Measurements from ENCODE around the gene WDR17.

Gene WDR17

DNA sequence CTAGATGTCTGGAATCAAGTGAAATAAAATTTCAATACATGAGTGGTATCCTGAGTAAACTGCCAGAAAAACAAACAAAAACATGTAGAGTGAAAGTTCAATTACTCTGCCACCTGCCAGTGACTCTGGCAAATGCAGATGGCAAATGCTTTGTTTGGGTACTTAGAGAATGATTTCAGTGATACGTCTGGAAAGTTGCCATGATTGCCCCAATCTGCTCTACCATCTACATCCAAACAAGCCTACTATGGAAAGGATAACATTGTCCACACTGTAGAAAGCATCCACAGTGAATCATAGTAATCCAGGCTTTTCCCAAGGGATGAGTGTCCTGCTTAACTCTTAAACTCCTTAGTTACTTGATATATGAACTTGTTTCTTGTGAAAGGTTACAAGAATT lies 126.3 kb downstream of the WDR17 start:
- H3K4me3 ChIP-seq (ENCODE audit: low read depth, low read length) = no peak overlapping the region
- TF ChIP-seq MYC (IDR thresholded peaks at IDR 0.05; ENCODE audit: low read depth, low read length) = no peak
- no peak for TF ChIP-seq POLR2A (IDR thresholded peaks at IDR 0.05; ENCODE audit: extremely low read depth, insufficient read length)
- TF ChIP-seq, protein P1, sequence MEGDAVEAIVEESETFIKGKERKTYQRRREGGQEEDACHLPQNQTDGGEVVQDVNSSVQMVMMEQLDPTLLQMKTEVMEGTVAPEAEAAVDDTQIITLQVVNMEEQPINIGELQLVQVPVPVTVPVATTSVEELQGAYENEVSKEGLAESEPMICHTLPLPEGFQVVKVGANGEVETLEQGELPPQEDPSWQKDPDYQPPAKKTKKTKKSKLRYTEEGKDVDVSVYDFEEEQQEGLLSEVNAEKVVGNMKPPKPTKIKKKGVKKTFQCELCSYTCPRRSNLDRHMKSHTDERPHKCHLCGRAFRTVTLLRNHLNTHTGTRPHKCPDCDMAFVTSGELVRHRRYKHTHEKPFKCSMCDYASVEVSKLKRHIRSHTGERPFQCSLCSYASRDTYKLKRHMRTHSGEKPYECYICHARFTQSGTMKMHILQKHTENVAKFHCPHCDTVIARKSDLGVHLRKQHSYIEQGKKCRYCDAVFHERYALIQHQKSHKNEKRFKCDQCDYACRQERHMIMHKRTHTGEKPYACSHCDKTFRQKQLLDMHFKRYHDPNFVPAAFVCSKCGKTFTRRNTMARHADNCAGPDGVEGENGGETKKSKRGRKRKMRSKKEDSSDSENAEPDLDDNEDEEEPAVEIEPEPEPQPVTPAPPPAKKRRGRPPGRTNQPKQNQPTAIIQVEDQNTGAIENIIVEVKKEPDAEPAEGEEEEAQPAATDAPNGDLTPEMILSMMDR (IDR thresholded peaks at IDR 0.05; ENCODE audit: low read depth, low read length) = no peak
- TF ChIP-seq, protein P2, sequence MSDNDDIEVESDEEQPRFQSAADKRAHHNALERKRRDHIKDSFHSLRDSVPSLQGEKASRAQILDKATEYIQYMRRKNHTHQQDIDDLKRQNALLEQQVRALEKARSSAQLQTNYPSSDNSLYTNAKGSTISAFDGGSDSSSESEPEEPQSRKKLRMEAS (IDR thresholded peaks at IDR 0.05; ENCODE audit: low read depth, low read length) = no peak
- DNase-seq (ENCODE audit: low read depth) = no peak

DNA sequence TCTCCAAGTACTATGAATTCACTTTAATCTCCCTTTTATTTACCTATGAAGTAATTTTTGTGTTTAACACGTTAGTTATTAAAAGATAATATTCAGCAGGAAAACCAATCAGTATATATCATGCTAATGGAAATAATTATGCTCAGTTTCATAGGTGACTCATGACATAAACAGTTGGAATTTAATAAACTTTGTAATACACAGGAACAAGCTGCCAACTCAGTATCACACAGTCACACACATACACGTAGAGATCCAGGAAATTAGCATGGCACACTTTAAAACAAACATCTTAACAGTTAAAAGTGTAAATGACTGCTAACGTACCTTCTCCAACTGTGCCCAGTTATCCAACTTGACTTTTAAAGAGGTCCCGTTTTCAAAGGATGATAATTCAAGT lies 127.5 kb downstream of the WDR17 start:
- no peak overlapping the region for H3K4me3 ChIP-seq (ENCODE audit: low read depth, low read length)
- no peak for DNase-seq (ENCODE audit: low read depth)
- TF ChIP-seq, protein P2 (IDR thresholded peaks at IDR 0.05; ENCODE audit: low read depth, low read length) = no peak
- TF ChIP-seq, protein P1 (IDR thresholded peaks at IDR 0.05; ENCODE audit: low read depth, low read length) = no peak
- TF ChIP-seq POLR2A (IDR thresholded peaks at IDR 0.05; ENCODE audit: extremely low read depth, insufficient read length) = no peak

DNA sequence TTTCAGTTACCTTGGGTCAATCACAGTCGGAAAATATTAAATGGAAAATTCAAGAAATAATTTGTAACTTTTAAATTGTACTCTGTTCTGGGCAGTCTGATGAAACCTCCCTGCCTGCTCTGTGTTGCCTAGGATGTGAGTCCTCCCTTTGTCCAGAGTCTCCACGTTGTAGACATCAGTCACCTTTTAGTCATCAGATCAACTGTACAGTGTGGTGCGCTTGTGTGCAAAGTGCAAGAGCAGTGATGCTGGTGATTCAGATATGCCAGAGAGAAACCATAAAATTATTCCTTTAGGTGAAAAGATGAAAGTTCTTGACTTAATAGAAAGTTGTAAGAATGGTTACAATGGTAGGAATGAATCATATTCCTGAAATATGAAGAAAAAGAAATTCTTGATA lies 128.3 kb downstream of the WDR17 start:
- DNase-seq (ENCODE audit: low read depth) = no peak
- H3K4me3 ChIP-seq (ENCODE audit: low read depth, low read length) = no peak overlapping the region
- TF ChIP-seq, protein P1 (IDR thresholded peaks at IDR 0.05; ENCODE audit: low read depth, low read length) = no peak
- TF ChIP-seq MYC (IDR thresholded peaks at IDR 0.05; ENCODE audit: low read depth, low read length) (no peak), POLR2A (IDR thresholded peaks at IDR 0.05; ENCODE audit: extremely low read depth, insufficient read length) (no peak)
- TF ChIP-seq, protein P2 (IDR thresholded peaks at IDR 0.05; ENCODE audit: low read depth, low read length) = no peak

DNA sequence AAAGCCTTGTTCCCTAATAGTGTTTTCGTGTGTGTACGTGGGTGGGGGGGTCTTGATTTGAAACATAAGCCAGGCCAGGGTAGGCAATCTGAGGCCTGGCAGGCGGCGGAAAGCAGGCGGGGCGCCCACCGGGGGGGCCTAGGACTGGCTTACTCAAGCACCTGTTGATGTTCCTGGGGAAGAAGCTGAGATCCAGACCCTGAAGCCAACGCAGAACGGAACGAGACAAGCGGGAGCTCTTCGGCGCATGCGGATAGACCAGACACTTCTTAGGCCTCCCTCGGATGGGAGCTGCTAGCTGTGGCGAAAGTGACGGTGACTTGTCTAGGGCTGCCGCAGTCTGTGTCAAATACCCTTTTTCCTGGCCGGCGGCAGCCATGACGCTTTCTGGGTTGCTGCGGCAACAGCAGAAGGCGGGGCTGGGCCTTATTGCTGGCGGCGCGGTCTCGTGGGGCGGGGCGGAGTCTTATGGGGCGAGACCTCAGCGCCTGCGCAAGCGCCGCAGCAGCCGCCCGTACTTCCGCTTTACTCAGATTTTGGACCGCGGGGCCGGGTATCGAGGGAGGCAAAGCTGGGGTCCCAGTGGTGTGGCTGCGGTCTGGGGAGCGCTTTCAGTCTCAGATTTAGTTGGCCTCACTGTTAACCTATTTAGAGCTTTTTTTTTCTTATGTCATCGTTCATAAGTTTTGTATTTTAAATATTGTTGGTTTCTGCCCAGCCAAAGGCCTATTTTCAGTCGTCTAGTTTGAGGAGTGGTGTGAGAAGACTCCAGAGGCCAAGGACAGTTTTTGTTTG lies 129.7 kb downstream of the WDR17 start, which contains the start of gene SPATA4:
SPATA4 (minus strand) TSS at position 402 of the 795 bp plus-strand sequence; CDS start at position 379, 23 bp downstream.
- H3K4me3 ChIP-seq (ENCODE audit: low read depth, low read length) = peak within 1 kb of the TSS; percentile 59
- TF ChIP-seq MYC (IDR thresholded peaks at IDR 0.05; ENCODE audit: low read depth, low read length) = no peak
- TF ChIP-seq, protein P2 (IDR thresholded peaks at IDR 0.05; ENCODE audit: low read depth, low read length) = no peak
- TF ChIP-seq, protein P1 (IDR thresholded peaks at IDR 0.05; ENCODE audit: low read depth, low read length) = no peak
- TF ChIP-seq POLR2A (IDR thresholded peaks at IDR 0.05; ENCODE audit: extremely low read depth, insufficient read length) = no peak
- peak; percentile 90 for DNase-seq (ENCODE audit: low read depth)

DNA sequence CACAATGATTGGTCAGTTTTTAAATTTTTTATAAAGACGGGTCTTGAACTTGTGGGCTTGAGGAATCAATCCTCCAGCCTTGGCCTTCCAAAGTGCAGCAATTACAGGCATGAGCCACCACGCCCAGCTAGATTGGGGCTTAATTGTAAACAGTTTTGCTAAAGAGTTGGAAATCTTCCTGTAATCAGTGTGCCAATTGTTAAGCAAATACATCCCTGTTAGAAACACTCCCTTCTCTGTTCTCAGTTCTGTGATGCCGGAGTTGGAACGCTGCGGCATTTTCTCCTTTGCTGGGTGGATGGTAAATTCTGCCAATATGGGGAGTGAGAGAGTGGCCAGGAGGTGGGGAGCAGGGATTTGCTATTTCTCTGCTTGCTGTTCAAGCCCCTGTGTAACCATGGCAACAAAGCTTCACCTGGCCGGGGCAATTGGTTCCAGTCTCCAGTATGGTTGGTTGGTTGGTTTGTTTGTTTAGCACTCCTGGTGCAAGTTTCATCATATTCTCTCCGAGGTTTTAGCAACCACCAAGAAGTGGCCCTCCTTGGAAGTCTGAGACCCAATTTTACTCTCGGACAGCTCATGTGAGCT lies 132.8 kb downstream of the WDR17 start:
- no peak for TF ChIP-seq POLR2A (IDR thresholded peaks at IDR 0.05; ENCODE audit: extremely low read depth, insufficient read length)
- TF ChIP-seq, protein P1 (IDR thresholded peaks at IDR 0.05; ENCODE audit: low read depth, low read length) = no peak
- TF ChIP-seq MYC (IDR thresholded peaks at IDR 0.05; ENCODE audit: low read depth, low read length) = no peak
- TF ChIP-seq, protein P2 (IDR thresholded peaks at IDR 0.05; ENCODE audit: low read depth, low read length) = no peak
- no peak overlapping the region for H3K4me3 ChIP-seq (ENCODE audit: low read depth, low read length)
- no peak for DNase-seq (ENCODE audit: low read depth)
